NOMO-1 treated with dmso at 0.1 percent for 144 hours (cell line): ENCODE data around the gene FH.

Experiments used
- DNase-seq: peaks from one replicate; lab custom pipeline; 2025; ENCODE audit not compliant: unreplicated experiment; lab: John Stamatoyannopoulos, UW

FH gene

DNA sequence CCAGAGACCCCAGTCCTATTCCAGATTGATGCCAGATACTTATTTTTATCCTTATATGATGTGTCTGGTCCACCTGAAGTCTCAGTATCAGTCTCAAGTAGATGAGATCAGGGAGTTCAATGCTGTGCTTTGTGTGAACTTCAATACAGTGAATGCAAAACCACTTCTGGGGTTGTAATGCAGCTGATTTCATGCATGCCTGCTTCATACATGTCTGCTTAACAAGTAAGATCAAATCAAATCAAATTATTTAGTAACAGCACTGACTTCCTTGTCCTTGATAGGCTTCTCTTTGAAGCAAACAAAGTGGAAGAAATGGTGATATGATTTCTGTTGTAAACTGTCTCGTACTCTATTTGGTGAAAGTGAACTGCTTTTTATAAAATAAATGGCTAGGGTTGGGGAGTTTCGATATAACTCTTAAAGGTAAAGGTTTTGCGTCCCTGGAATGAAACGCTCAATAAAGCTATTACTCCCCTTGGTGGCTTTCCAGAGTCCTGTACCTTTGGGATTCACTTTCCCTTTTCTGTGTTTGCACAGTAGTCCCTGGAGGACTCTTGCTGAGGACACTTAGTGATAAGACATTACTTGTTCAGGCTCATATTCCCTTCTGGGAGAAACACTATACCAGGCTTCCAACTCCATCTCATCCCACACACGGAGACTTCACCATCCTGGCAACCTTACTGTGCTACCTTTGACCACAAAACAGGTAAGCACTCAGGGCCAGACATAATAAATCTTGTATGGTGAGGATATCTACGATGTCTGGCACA, 59.3 kb downstream of the FH start:
- no peak for DNase-seq

DNA sequence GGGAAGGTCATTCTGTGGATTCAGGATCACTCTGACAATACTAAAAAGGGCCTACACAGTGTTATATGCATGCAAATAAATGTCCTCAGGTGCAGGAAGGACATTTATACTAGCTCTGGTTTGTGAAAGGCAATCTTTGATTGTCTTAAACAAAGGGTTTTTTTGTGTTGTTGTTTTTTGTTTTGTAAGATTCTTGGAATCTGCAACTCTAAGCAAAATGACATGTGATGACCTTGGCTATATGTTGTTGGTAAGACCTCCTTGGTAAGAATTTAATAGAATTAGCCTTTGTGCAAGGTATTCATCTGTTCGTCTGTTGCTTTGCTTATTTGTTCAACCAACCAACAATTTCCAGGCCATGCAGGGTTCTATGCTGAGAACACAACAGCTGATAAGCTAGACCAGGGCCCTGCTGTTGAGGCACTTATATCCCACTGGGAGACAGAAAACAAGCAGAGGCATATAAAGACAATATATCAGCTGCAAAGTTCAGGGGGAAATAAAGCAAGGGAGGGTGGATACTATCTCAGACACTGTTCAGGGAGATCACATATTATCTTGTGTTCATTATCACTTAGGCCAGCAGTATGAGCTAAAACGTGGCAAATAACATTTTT, 60.3 kb downstream of the FH start:
- no peak for DNase-seq

DNA sequence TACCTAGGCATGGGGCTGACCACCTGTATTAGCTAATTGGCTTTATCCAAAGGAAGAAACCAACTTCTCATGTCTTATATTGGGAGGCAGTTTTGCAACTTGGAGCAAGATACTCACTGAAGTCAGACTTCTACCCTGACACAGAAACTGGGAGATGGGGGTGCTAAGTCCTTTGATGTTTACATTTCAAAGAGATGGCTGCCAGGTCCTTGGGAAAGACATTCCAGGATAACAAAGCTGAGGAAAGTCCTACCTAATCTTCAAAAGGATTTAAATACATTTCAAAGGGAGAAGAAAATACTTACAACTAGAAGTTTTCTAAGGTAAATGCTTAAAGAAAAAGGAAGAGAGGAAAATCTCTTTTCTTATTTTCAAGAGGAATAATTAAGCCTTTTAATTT, 62.1 kb downstream of the FH start:
- no peak for DNase-seq

DNA sequence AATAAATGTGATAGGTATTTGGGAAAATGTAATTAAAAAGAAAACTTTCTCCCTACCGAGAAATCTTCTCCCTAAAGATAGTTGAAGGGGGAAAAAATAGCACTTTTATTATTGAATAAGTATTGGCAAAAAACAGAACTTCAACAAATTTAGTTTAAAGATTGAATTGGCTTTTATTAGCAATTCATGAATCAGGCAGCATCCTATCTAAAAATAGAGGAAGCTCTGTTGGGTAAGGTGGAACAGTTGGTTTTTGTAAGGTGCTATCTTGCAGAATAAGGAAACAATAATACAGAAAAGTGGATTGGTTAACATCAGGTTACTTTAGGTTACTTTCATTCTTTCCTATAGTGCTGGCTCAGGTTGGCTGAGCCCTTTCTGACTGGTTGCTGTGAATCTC, 62.8 kb downstream of the FH start:
- no peak for DNase-seq

DNA sequence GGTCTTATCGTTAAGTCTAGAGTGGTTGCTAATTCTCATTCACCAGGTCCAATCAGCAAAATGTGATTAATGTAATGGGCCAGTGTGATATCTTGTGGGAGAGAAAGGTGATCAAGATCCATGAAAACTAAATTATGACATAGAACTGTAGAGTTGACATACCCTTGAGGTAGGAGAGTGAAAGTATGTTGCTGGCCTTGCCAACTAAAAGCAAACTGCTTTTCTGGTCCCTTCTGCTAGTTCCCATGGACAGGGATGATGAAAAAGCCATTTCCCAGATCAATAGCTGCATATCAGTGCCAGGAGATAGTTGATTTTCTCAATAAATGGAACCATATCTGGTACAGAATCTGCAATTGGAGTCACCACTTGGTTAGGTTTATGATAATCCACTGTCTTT, 65.8 kb downstream of the FH start:
- DNase-seq = no peak

DNA sequence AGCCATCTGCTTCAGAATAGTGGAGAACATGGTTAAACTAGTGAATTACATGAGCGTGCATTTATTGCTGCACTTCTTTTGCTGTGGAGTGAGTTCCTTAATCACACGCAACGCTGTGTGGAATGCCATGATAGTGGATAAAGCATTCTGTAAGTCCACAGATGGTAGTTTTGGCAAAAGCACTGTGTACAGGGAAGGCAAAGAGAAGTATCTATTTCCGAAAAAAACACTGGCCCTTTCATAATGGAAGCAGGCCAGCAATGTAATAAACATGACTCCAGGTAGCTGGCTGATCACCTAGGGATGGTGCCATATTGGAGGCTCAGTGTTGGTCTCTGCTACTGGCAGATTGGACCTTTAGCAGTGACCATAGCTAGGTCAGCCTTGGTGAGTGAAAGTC, 67.6 kb downstream of the FH start:
- no peak for DNase-seq
